Stimulated activated CD4-positive, alpha-beta T cell treated with anti-CD3 and anti-CD28 coated beads, Interleukin-15, amount 100 ng/mL, for 24 hours (primary cell): ENCODE measurements around the gene SRRM3.
"Not testable (repeated sequence)": the region's sequence is repeated elsewhere in the genome, so short reads cannot be mapped to it uniquely, and the experiment has no call there.

ENCODE experiments used
- DNase-seq: peaks from one replicate; pipeline ENCODE4 v3.0.0-alpha.2; 2020

SRRM3 gene

GRCh38 chr7:76292911-76293310, 91.2 kb downstream of the SRRM3 start:
- not testable (repeated sequence) for DNase-seq

GRCh38 chr7:76293407-76293901, 91.8 kb downstream of the SRRM3 start:
- DNase-seq: no peak

- peak; percentile 39 for DNase-seq
Measured at GRCh38 chr7:76294344-76295024, 92.8 kb downstream of the SRRM3 start.

GRCh38 chr7:76296743-76297740, 95.3 kb downstream of the SRRM3 start:
- DNase-seq: no peak

GRCh38 chr7:76300166-76300731, 98.6 kb downstream of the SRRM3 start:
- DNase-seq: no peak

- no peak for DNase-seq
Measured at GRCh38 chr7:76301000-76301399, 99.3 kb downstream of the SRRM3 start.

GRCh38 chr7:76302347-76303201, 100.9 kb downstream of the SRRM3 start, which contains the start of gene HSPB1:
TSS of gene HSPB1 (plus strand) at chr7:76302673. CDS start at chr7:76302713, 40 bp downstream.
- peak; percentile 51 for DNase-seq

- peak; percentile 83 for DNase-seq
Measured at GRCh38 chr7:76303202-76304147, 101.8 kb downstream of the SRRM3 start.

- DNase-seq: no peak
Measured at GRCh38 chr7:76304888-76305375, 103.2 kb downstream of the SRRM3 start.

GRCh38 chr7:76308874-76309273, 107.2 kb downstream of the SRRM3 start:
- not testable (repeated sequence) for DNase-seq

- DNase-seq: not testable (repeated sequence)
Measured at GRCh38 chr7:76309341-76310101, 107.8 kb downstream of the SRRM3 start.

GRCh38 chr7:76310102-76310957, 108.6 kb downstream of the SRRM3 start:
- no peak for DNase-seq

- not testable (repeated sequence) for DNase-seq
Measured at GRCh38 chr7:76311838-76312237, 110.1 kb downstream of the SRRM3 start.

GRCh38 chr7:76314042-76314721, 112.5 kb downstream of the SRRM3 start:
- peak; percentile 98 for DNase-seq

GRCh38 chr7:76314740-76315139, 113.0 kb downstream of the SRRM3 start:
- DNase-seq: not testable (repeated sequence)

- DNase-seq: no peak
Measured at GRCh38 chr7:76315364-76315763, 113.7 kb downstream of the SRRM3 start.

- no peak for DNase-seq
Measured at GRCh38 chr7:76316984-76317781, 115.5 kb downstream of the SRRM3 start.
